Activated CD8-positive, alpha-beta memory T cell treated with anti-CD3 and anti-CD28 coated beads, Interleukin-2, amount 50 U/mL, for 1 hour (primary cell): ENCODE data around the gene CYBB.

Experiments
- DNase-seq: peaks from one replicate; pipeline ENCODE4 v3.0.0-alpha.2; 2020; ENCODE audit errors: extremely low read depth

CYBB gene

DNA sequence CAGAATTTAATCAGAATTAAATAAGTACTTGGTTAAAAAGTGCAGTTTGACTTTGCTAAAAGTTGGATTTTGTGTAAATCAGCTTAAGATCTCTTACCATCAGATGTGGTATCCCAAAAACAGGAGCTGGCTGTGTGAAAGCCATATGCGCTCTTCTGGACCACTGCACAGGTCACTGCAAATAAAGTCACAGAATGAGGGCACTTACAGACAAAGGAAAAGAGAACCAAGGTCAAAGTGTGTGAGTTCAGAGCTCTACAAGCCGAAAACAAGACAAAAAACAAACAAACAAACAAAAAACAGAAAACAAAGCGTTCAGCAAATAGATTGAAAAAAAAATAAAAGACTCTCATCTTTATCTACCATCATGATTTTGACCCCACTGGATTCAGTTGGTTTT is 61.1 kb downstream of the CYBB start:
- DNase-seq, result no peak

- no peak for DNase-seq
Observed at GRCh38 chrX:37844622-37845021, 64.8 kb downstream of the CYBB start.

DNA sequence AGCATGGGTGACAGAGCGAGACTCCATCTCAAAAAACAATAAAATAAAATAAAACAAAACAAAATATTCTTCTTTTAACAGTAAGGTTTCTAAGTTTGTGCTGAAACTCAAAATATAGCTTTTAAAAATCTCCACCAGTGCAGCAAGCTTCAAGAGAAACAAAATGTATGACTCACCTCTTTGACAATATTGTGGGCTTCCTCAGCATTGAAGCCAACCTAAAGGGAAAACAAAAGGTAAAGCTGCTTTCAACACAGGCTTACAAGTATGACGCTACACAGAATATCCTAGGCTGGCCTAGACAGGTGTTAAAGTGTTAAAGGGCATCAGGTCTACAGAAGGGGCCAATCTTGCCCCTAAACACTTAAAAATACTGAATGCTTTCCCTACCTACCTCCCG is 66.3 kb downstream of the CYBB start:
- no peak for DNase-seq

- DNase-seq, result no peak
Observed at GRCh38 chrX:37846558-37846933, 66.7 kb downstream of the CYBB start.

DNA sequence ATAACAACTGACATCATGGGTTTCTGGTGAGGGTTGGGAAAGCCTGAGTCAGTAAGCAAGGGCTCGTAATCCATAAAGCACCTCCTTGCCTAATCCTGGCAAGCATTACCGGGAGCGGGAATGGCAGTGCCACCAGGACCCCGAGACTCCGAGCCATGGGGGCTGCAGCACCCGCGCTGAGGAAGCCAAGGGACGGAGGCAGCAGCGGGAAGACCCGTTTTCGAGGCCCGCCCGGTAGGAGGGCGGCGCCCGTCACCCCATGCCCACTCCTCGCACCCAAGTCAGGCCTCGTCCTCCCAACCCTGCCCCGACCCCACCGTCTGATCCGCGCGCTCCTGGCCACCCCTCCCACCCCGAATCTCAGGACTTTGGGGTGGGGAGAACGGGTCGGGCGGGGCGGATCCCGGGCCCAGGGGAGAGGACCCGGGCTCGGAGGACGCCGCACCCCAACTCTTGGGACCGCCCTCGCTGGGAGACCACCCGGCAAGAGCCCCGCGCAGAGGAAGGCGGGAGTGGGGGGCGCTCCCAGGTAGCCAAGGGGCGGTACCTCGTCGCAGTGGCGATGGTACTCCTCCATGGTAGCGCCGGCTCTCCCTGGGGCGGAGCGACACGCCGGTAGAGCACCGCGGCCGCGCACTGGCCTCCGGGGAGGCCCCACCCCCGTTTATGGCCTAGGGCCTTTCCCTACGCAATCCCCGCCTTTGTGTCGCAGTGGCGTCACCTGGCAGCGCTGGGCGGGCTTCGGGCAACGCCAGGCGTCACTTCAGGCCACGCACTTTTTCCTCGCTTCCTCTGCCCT is 67.3 kb downstream of the CYBB start, which contains the start of gene DYNLT3:
TSS of gene DYNLT3 (minus strand) at position 638 of the 799 bp plus-strand sequence. CDS start at position 577, 61 bp downstream.
- DNase-seq, result peak; percentile 41

- DNase-seq, result no peak
Observed at GRCh38 chrX:37847733-37848197, 67.9 kb downstream of the CYBB start.

GRCh38 chrX:37854148-37854547 is 74.3 kb downstream of the CYBB start:
- no peak for DNase-seq

GRCh38 chrX:37854748-37855147 is 74.9 kb downstream of the CYBB start:
- no peak for DNase-seq

- DNase-seq, result no peak
Observed at GRCh38 chrX:37860721-37861120, 80.9 kb downstream of the CYBB start.

GRCh38 chrX:37862851-37863250 is 83.0 kb downstream of the CYBB start:
- DNase-seq, result no peak
